Nephron (organoid): Measurements from ENCODE around the gene ENGASE.

Source experiments
- H3K27ac Mint-ChIP-seq, 3 experiments: 2 replicates each; pipeline ENCODE4 v1.8.0; 2020; ENCODE audit warnings: mixed read lengths in 3 of 3, mild to moderate bottlenecking in 2 of 3, moderate library complexity in 1 of 3
- H3K27me3 Mint-ChIP-seq: 2 replicates; pipeline ENCODE4 v1.8.0; 2021; ENCODE audit warnings: low read depth, mild to moderate bottlenecking, moderate library complexity, mixed read lengths
- H3K36me3 Mint-ChIP-seq: 2 replicates; pipeline ENCODE4 v1.8.0; 2020; ENCODE audit warnings: low read depth, mixed read lengths
- H3K4me1 Mint-ChIP-seq: 2 replicates; pipeline ENCODE4 v1.8.0; 2020; ENCODE audit warnings: mixed read lengths
- H3K4me3 Mint-ChIP-seq, 3 experiments: 2 replicates each; pipeline ENCODE4 v1.8.0; 2020; ENCODE audit warnings: mild to moderate bottlenecking in 3 of 3, mixed read lengths in 3 of 3, moderate library complexity in 2 of 3
- H3K9me3 Mint-ChIP-seq: 2 replicates; pipeline ENCODE4 v1.8.0; 2020; ENCODE audit warnings: mixed read lengths
- TF ChIP-seq, protein P1 (sequence below), 3 experiments: fragments of 200-600 bp; sonication (generic); IDR thresholded peaks; one replicate each; pipeline ENCODE4 v1.5.0; 2021; ENCODE audit warnings: antibody characterized with exemption in 3 of 3; ENCODE audit not compliant: unreplicated experiment in 3 of 3

ENGASE gene

DNA sequence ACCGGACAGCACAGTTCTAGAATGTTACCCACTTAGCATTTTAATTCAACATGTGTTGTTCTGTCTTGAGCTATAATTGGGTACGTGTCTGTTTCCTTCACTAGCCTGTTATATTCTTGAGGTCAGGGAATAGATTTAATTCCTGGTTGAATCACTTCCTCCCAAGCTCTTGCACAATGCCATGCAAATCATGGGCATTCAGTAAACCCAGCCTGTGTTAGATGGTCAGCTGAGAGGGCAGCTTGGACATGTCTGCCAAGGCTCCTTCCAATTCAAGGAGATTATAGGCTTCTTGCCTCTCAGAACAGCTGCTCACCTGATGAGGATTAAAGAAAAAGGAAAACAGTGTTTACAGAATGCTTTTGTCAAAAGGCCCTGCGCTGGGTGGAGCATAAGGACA lies 38.0 kb upstream of the ENGASE start:
- H3K36me3 Mint-ChIP-seq, result no peaks in the 10 kb centered on the region

DNA sequence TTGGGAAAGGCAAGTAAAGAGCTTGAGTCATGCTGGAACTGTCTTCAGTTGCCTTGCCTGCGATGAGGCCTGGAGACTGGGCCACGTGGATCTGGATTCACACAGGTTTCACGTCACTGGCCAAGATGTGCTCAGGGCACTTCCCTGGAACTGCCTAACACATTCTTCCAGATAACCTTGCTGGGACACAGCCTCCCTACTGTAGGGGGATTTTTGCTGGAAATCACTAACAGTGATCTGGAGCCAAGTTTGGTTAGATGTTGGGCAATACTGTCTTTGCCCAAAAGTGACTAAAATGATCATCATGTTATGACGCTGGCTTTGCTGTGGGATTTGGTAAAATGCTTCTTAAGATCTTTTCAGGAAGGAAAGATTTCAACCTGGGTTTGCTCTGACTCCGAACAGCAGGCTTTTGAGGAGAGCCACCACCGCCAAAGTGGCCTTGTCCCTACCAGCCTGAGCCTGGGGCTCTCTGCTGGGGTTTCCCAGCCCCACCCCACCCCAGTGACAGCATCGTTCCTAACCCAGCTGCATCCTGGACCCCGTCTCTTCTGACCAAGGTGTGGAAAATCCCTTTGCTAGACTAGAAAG lies 36.0 kb upstream of the ENGASE start:
- Mint-ChIP-seq H3K9me3 (no peaks in the 10 kb centered on the region), H3K4me3 (no peak overlapping the region), H3K36me3 (no peaks in the 10 kb centered on the region), H3K4me1 (peaks cover 14% of the 10 kb centered on the region), H3K27me3 (peaks cover 62% of the 10 kb centered on the region), H3K27ac (no peak overlapping the region)
- TF ChIP-seq, protein P1, sequence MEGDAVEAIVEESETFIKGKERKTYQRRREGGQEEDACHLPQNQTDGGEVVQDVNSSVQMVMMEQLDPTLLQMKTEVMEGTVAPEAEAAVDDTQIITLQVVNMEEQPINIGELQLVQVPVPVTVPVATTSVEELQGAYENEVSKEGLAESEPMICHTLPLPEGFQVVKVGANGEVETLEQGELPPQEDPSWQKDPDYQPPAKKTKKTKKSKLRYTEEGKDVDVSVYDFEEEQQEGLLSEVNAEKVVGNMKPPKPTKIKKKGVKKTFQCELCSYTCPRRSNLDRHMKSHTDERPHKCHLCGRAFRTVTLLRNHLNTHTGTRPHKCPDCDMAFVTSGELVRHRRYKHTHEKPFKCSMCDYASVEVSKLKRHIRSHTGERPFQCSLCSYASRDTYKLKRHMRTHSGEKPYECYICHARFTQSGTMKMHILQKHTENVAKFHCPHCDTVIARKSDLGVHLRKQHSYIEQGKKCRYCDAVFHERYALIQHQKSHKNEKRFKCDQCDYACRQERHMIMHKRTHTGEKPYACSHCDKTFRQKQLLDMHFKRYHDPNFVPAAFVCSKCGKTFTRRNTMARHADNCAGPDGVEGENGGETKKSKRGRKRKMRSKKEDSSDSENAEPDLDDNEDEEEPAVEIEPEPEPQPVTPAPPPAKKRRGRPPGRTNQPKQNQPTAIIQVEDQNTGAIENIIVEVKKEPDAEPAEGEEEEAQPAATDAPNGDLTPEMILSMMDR (IDR thresholded peaks at IDR 0.05; ENCODE audit: unreplicated experiment in 3 of 3), result no peak

More for the DNA sequence above, 38.0 kb upstream of the ENGASE start:
- H3K27me3 Mint-ChIP-seq, result peaks cover 59% of the 10 kb centered on the region
- H3K4me3 Mint-ChIP-seq, result no peak overlapping the region
- no peaks in the 10 kb centered on the region for H3K9me3 Mint-ChIP-seq
- peaks cover 9% of the 10 kb centered on the region for H3K4me1 Mint-ChIP-seq
- TF ChIP-seq, protein P1 (IDR thresholded peaks at IDR 0.05; ENCODE audit: unreplicated experiment in 3 of 3), result no peak
- H3K27ac Mint-ChIP-seq, result no peak overlapping the region

DNA sequence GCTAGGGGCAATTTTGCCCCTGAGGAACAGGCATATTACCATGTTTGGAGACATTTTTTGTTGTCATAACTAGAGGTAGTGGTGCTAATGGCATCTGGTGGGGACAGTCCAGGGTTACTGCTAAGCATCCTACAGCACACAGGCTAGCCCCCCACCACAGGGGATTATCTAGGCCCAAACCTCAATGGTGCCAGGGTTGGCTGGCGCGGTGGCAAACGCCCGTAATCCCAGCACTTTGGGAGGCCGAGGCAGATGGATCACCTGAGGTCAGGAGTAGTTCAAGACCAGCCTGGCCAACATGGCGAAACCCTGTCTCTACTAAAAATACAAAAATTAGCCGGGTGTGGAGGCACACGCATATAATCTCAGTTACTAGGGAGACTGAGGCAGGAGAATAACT lies 35.5 kb upstream of the ENGASE start:
- H3K9me3 Mint-ChIP-seq, result no peaks in the 10 kb centered on the region
- no peak overlapping the region for H3K27ac Mint-ChIP-seq
- peaks cover 62% of the 10 kb centered on the region for H3K27me3 Mint-ChIP-seq
- H3K4me1 Mint-ChIP-seq, result peaks cover 8% of the 10 kb centered on the region
- no peak overlapping the region for H3K4me3 Mint-ChIP-seq
- TF ChIP-seq, protein P1 (IDR thresholded peaks at IDR 0.05; ENCODE audit: unreplicated experiment in 3 of 3), result no peak
- H3K36me3 Mint-ChIP-seq, result no peaks in the 10 kb centered on the region

DNA sequence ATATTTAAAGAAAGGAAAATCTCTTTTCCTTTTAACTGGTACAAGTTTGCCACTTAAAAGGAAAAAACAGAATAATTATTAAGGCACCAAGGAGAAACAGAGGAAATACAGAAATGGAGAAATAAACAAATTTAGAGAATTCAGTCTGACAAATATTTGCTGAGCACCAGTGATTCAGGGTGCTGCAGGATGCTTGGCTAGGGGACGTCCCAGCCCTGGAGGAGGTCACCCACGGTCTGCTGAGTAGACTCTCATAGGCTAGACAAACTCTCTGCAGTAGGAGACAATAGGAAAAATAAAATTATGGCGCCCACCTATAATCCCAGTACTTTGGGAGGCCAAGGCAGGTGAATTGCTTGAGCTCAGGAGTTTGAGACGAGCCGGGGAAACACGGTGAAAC lies 34.7 kb upstream of the ENGASE start:
- no peaks in the 10 kb centered on the region for H3K36me3 Mint-ChIP-seq
- peaks cover 66% of the 10 kb centered on the region for H3K27me3 Mint-ChIP-seq
- peaks cover 5% of the 10 kb centered on the region for H3K4me1 Mint-ChIP-seq
- no peak overlapping the region for H3K27ac Mint-ChIP-seq
- TF ChIP-seq, protein P1 (IDR thresholded peaks at IDR 0.05; ENCODE audit: unreplicated experiment in 3 of 3), result no peak
- no peak overlapping the region for H3K4me3 Mint-ChIP-seq
- H3K9me3 Mint-ChIP-seq, result no peaks in the 10 kb centered on the region

DNA sequence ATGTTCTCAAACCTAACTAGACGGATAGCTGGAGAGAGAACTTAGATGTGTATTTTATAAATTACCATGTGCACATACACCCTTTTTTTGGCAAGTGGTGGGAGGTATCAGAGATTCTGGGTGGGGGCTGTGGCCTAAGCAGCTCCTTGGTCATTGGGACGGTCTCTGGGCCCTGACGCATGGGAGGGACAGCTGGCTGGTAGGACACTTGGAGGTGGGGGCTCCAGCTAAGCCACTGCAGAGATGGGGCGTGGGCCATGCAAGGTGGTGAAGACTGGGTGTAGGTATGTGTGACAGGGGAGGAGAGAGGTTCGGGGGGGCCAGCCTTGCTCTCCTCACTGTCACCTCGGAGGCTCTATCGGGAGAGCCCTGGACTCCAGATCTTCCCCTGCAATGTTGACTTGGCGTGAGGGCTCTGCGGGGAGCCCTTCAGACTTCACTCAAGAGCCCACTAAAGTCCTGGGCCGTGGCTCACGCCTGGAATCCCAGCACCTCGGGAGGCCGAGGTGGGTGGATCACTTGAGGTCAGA lies 33.5 kb upstream of the ENGASE start:
- Mint-ChIP-seq H3K4me1 (peaks cover 11% of the 10 kb centered on the region), H3K27ac (no peak overlapping the region), H3K27me3 (peaks cover 69% of the 10 kb centered on the region), H3K36me3 (no peaks in the 10 kb centered on the region), H3K4me3 (no peak overlapping the region), H3K9me3 (no peaks in the 10 kb centered on the region)
- TF ChIP-seq, protein P1 (IDR thresholded peaks at IDR 0.05; ENCODE audit: unreplicated experiment in 3 of 3), result no peak
